Stomach (tissue), 9 donors: ENCODE measurements around the gene ARID1B. TPM values are rescaled to one million over a fixed set of nuclear protein-coding genes. Genes with fewer than 3 reads are reported as not detected.

Experiments used
- DNase-seq, 2 donors: peaks; one replicate each; pipeline versions ENCODE4 v3.0.0 to v3.0.0-alpha.2; 2013 to 2019
- H3K27ac ChIP-seq, 5 donors: fragments of 200-600 bp in 4 of 5; sonication (generic) in 4 of 5; one replicate each; pipeline ENCODE4 v1.5.1; 2013 to 2019; ENCODE audit warnings: mild to moderate bottlenecking in 1 of 5, moderate library complexity in 1 of 5
- H3K27me3 ChIP-seq, 3 donors: fragments of 200-600 bp; sonication (generic); one replicate each; pipeline ENCODE4 v1.5.1; 2017 to 2019; ENCODE audit warnings: mixed run types in 1 of 3
- H3K36me3 ChIP-seq, 4 donors: fragments of 200-600 bp; sonication (generic); 1 replicate in 3 of 4; 2 replicates in 1 of 4; pipeline ENCODE4 v1.5.1; 2016 to 2019
- H3K4me1 ChIP-seq, 4 donors: fragments of 200-600 bp; sonication (generic); one replicate each; pipeline ENCODE4 v1.5.1; 2016 to 2019
- H3K4me3 ChIP-seq, 4 donors: fragments of 200-600 bp; sonication (generic) in 3 of 4; one replicate each; pipeline ENCODE4 v1.5.1; 2016 to 2019; ENCODE audit warnings: mild to moderate bottlenecking in 1 of 4
- H3K9me3 ChIP-seq, 4 donors: fragments of 200-600 bp; sonication (generic); one replicate each; pipeline ENCODE4 v1.5.1; 2016 to 2019
- EP300 ChIP-seq: sonication (generic); formaldehyde crosslinking; IDR thresholded peaks from one replicate; pipeline ENCODE4 v1.6.1; 2017; ENCODE audit warnings: antibody characterized with exemption
- POLR2A ChIP-seq, 4 donors: fragments of 450-650 bp; IDR thresholded peaks; one replicate each; pipeline ENCODE4 v1.6.1; 2016; ENCODE audit warnings: antibody characterized with exemption in 4 of 4, control low read depth in 2 of 4, mild to moderate bottlenecking in 1 of 4, moderate library complexity in 1 of 4
- POLR2AphosphoS5 ChIP-seq, 3 donors: sonication (generic); formaldehyde crosslinking; IDR thresholded peaks; one replicate each; pipeline ENCODE4 v1.6.1; 2016; ENCODE audit warnings: antibody characterized with exemption in 3 of 3
- WGBS, 5 donors: extraction: QIAGEN DNeasy Blood & Tissue Kit in 3 of 5; methylation state at CpG; one replicate each; pipeline versions ENCODE4 v1.1.5 to v1.1.7; 2013 to 2018; 5-methylcytosine and 5-hydroxymethylcytosine counted together
- intact Hi-C: fragments of 100-400 bp; cut with DNase I; formaldehyde crosslinking; loops from one replicate; pipeline ENCODE4 v1.15.1; 2023; ENCODE audit warnings: low total_unique reads
- polyA plus RNA-seq, 3 donors: library from polyadenylated mRNA; stranded (reverse); fragments of 200-250 nt; gene quantifications; one replicate each; pipeline ENCODE4 v1.2.3, GENCODE V29; 2013
- total RNA-seq, 5 donors: library from RNA; depleted of rRNA; stranded (reverse); fragments of >200 nt; gene quantifications; one replicate each; pipeline versions ENCODE4 v1.1.0 to v1.2.3, GENCODE V29; 2014 to 2016
- TF ChIP-seq, protein P1 (sequence below), 7 experiments: fragments of 450-650 bp in 4 of 7; fragments of 200-600 bp in 3 of 7; sonication (generic) in 3 of 7; IDR thresholded peaks; one replicate each; pipeline ENCODE4 v1.5.1; 2016 to 2019; ENCODE audit warnings: antibody characterized with exemption in 7 of 7, control low read depth in 2 of 7, mild to moderate bottlenecking in 1 of 7
- donor health status: healthy with polysubstance abuse.
- donor health status: Bipolar disorder and iron deficiency.
- donor health status: healthy.

ARID1B gene
- total and polyA plus RNA-seq, 8 donors = 8.8 to 183 (median 48.3) TPM

GRCh38 chr6:157113389-157113788 is 336.2 kb downstream of the ARID1B start:
- intact Hi-C loops = no loop called here
- TF ChIP-seq EP300 (no peak), POLR2AphosphoS5 (IDR thresholded peaks at IDR 0.05) (no peak), POLR2A (IDR thresholded peaks at IDR 0.05) (no peak)
- TF ChIP-seq, protein P1, sequence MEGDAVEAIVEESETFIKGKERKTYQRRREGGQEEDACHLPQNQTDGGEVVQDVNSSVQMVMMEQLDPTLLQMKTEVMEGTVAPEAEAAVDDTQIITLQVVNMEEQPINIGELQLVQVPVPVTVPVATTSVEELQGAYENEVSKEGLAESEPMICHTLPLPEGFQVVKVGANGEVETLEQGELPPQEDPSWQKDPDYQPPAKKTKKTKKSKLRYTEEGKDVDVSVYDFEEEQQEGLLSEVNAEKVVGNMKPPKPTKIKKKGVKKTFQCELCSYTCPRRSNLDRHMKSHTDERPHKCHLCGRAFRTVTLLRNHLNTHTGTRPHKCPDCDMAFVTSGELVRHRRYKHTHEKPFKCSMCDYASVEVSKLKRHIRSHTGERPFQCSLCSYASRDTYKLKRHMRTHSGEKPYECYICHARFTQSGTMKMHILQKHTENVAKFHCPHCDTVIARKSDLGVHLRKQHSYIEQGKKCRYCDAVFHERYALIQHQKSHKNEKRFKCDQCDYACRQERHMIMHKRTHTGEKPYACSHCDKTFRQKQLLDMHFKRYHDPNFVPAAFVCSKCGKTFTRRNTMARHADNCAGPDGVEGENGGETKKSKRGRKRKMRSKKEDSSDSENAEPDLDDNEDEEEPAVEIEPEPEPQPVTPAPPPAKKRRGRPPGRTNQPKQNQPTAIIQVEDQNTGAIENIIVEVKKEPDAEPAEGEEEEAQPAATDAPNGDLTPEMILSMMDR (IDR thresholded peaks at IDR 0.05) = no peak
- DNase-seq = no peak
- no peaks in the 10 kb centered on the region for H3K27me3 ChIP-seq
- no peak overlapping the region for H3K27ac ChIP-seq
- H3K9me3 ChIP-seq = no peaks in the 10 kb centered on the region
- WGBS, 5 donors = 96 to 100% (median 98%) methylated on average over 4 of the region's 4 CpGs
- peaks cover 0 to 30% (median 9%) of the 10 kb centered on the region in 4 donors for H3K4me1 ChIP-seq
- H3K4me3 ChIP-seq = no peak overlapping the region
- peaks cover 0 to 15% (median 10%) of the 10 kb centered on the region in 4 donors for H3K36me3 ChIP-seq

DNA sequence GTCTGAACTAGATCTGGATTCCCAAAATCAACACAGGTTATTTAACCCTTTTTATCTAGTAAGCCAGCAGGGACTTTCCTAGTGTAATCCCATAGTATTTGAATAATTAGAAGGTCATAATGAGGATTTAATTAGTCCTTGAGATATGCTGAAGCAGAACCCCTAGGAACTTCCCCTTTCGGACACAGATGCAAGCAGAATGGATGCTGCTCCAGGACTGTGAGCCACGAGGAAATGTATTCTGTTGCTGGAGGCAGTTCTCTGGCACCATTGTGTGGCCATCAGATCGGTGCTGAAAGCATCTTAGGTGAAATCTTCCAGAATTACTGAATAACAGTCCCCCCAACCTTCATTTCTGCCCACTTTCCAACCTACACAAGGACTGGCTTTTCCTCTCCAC is 339.2 kb downstream of the ARID1B start:
- intact Hi-C loops = no loop called here
- Histone ChIP-seq H3K27ac (no peak overlapping the region), H3K4me1 (peaks cover 0 to 8% (median 0%) of the 10 kb centered on the region in 4 donors), H3K9me3 (no peaks in the 10 kb centered on the region), H3K36me3 (peaks cover 0 to 12% (median 8%) of the 10 kb centered on the region in 4 donors), H3K27me3 (no peaks in the 10 kb centered on the region), H3K4me3 (no peak overlapping the region)
- 66 to 83% (median 72%) methylated on average over 3 of the region's 3 CpGs for WGBS, 5 donors
- no peak for DNase-seq
- TF ChIP-seq POLR2A (IDR thresholded peaks at IDR 0.05) (no peak), POLR2AphosphoS5 (IDR thresholded peaks at IDR 0.05) (no peak), EP300 (no peak)
- TF ChIP-seq, protein P1 (IDR thresholded peaks at IDR 0.05) = no peak

DNA sequence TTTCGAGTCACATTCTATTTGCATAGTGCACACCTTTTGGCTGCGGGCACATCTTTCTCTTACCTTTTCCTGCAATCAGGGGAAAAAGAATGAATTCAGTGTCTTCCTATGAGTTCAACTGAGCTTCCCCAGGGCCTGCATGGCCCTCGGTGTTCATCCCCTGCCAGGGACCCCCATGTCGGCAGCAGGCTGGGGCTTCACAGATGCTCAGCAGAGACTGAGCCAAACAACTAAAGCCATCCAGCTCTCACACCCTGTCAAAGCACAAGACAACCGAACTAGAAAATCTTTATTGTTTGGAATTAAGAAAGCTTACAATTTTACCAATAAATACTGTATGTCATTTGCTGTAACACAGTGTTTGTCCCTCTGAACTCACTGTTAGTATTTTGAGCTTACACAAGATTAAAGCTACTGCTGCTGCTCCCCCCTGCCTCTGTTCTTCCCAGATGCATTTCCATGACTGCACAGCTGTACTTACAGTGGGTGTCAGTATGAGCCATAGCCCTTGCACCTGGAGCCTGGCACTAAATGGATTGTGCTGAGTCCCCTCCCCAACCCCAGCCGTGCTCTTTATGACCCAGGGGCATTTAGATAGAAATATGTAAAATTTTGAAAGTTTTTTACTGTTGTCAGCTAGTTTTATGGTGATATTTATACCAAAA is 340.4 kb downstream of the ARID1B start:
- H3K27ac ChIP-seq = no peak overlapping the region
- no peak for TF ChIP-seq POLR2AphosphoS5 (IDR thresholded peaks at IDR 0.05)
- no peak for TF ChIP-seq EP300
- no peak for DNase-seq
- intact Hi-C loops = no loop called here
- H3K36me3 ChIP-seq = peaks cover 0 to 11% (median 8%) of the 10 kb centered on the region in 4 donors
- peaks cover 0 to 8% (median 0%) of the 10 kb centered on the region in 4 donors for H3K4me1 ChIP-seq
- 62 to 80% (median 69%) methylated on average over 6 of the region's 6 CpGs for WGBS, 5 donors
- no peak overlapping the region for H3K4me3 ChIP-seq
- H3K27me3 ChIP-seq = no peaks in the 10 kb centered on the region
- H3K9me3 ChIP-seq = no peaks in the 10 kb centered on the region

DNA sequence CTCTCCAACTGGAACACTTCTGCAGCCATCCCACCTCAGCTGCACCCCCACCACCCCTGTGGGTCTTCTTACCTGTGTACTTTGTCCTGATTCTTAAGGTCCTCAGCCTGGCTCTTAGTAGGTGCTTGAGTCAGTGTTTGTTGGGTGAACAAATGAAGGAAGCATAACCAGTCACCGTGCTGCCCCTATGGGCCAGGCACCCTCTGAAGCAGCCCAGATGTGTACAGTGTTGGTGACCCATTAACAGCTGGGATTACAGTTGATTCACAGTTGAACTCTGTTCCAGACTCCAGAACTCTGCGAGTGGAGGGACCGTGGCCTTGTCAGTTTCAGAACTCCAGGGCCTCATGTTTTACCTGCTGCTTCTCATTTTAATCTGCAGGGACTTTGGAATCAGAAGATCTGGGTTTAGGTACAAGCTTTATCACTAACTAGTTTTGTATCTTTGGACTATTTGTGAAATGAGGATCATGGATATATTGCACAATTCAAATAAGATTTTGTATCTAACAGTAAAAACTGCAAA is 342.4 kb downstream of the ARID1B start:
- Histone ChIP-seq H3K27me3 (no peaks in the 10 kb centered on the region), H3K36me3 (peaks cover 0 to 6% (median 2%) of the 10 kb centered on the region in 4 donors), H3K27ac (no peak overlapping the region), H3K9me3 (no peaks in the 10 kb centered on the region), H3K4me1 (peaks cover 0 to 16% (median 6%) of the 10 kb centered on the region in 4 donors), H3K4me3 (no peak overlapping the region)
- TF ChIP-seq EP300 (no peak), POLR2A (IDR thresholded peaks at IDR 0.05) (no peak), POLR2AphosphoS5 (IDR thresholded peaks at IDR 0.05) (no peak)
- TF ChIP-seq, protein P1 (IDR thresholded peaks at IDR 0.05) = no peak
- intact Hi-C loops = no loop called here
- 64 to 93% (median 73%) methylated on average over 3 of the region's 3 CpGs for WGBS, 5 donors
- DNase-seq = no peak
